Mammary epithelial cell (primary cell): Measurements from ENCODE around the gene MAP3K1.

Experiments used
- CTCF ChIP-seq, 2 donors: IDR thresholded peaks in 1 of 2; conservative IDR thresholded peaks in 1 of 2; 2 replicates each; pipeline ENCODE4 v1.5.1; 2011 to 2012; ENCODE audit warnings: inconsistent platforms in 2 of 2, low read length in 2 of 2, mild to moderate bottlenecking in 2 of 2, control low read depth in 1 of 2, low read depth in 1 of 2; ENCODE audit not compliant: insufficient read depth in 1 of 2; ENCODE audit errors: extremely low read depth in 1 of 2
- EZH2 ChIP-seq: IDR thresholded peaks from 2 replicates; pipeline ENCODE4 v1.6.1; 2012; ENCODE audit warnings: low read length, inconsistent platforms, borderline replicate concordance

GRCh38 chr5:56845904-56846480, 30.6 kb downstream of the MAP3K1 start:
- TF ChIP-seq CTCF (conservative IDR thresholded peaks at IDR 0.05 in 1 of 2, IDR thresholded peaks at IDR 0.05 in 1 of 2; ENCODE audit: extremely low read depth in 1 of 2, insufficient read depth in 1 of 2, low read depth in 1 of 2, low read length in 2 of 2) (no peak), EZH2 (no peak)
